Measurements from ENCODE around the gene EFHC1.

- TF ChIP-seq CTCF (conservative IDR thresholded peaks at IDR 0.05; ENCODE audit: low read length), result no peak
- no peak for TF ChIP-seq EZH2phosphoT487 (IDR thresholded peaks at IDR 0.05; ENCODE audit: borderline replicate concordance)
These were observed 2.4 kb upstream of the EFHC1 start for GRCh38 chr6:52417675-52418111.

All from Loucy (cell line).